Activated naive CD4-positive, alpha-beta T cell treated with anti-CD3 and anti-CD28 coated beads, Interleukin-2, amount 50 U/mL, for 72 hours (primary cell): ENCODE results near the gene CUEDC1. TPM values are rescaled to one million over a fixed set of nuclear protein-coding genes. Genes with fewer than 3 reads are reported as not detected.
A peak's percentile ranks its signal among the peaks of the same experiment; 100 is the strongest.
"Not testable (repeated sequence)": the region's sequence is repeated elsewhere in the genome, so short reads cannot be mapped to it uniquely, and the experiment has no call there.

Experiments
- ATAC-seq, 2 donors: fragments of 150-1000 bp; cut with Tn5 transposase; 2 replicates each; pipeline ENCODE4 v1.10.0; 2021; ENCODE audit warnings: mild to moderate bottlenecking in 2 of 2, moderate library complexity in 2 of 2
- DNase-seq, 2 donors: peaks; one replicate each; pipeline ENCODE4 v3.0.0; 2021 to 2022; ENCODE audit warnings: low spot score in 2 of 2
- H3K27ac Mint-ChIP-seq, 2 donors: one replicate each; pipeline ENCODE4 v1.8.0; 2022; ENCODE audit warnings: mild to moderate bottlenecking in 2 of 2, mixed read lengths in 2 of 2
- H3K36me3 Mint-ChIP-seq, 2 donors: one replicate each; pipeline ENCODE4 v1.8.0; 2022; ENCODE audit warnings: mixed read lengths in 2 of 2
- H3K9me3 Mint-ChIP-seq, 2 donors: one replicate each; pipeline ENCODE4 v1.8.0; 2022; ENCODE audit warnings: mixed read lengths in 2 of 2
- total RNA-seq, 2 donors: library from RNA; stranded (reverse); gene quantifications; one replicate each; pipeline ENCODE4 v1.2.3, GENCODE V29; 2022

CUEDC1 gene
- total RNA-seq, 2 donors from 2014 or later = 0.84 TPM; not detected in 1

DNA sequence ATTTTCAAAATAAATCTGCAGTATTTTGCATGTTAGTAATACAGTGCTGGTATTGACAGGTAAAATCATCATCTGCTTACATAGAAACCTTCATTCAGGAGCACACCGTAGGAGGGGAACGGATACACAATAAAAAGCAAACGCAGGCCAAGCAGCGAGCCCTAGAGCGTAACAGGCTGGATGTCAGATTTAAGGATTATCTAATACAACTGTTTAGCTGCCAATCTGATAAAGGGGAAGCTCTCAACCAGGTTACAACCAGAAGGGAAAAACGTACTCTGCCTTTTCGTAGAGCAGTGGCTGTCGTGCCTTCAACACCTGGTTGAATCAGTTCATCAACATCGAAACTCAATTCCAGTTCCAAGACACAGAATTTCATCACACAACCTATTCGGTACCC, 16.4 kb upstream of the CUEDC1 start:
- H3K9me3 Mint-ChIP-seq = no peaks in the 10 kb centered on the region
- H3K27ac Mint-ChIP-seq = no peak overlapping the region
- ATAC-seq = no peak
- H3K36me3 Mint-ChIP-seq = peaks cover 5 to 7% of the 10 kb centered on the region in 2 donors
- DNase-seq = no peak

DNA sequence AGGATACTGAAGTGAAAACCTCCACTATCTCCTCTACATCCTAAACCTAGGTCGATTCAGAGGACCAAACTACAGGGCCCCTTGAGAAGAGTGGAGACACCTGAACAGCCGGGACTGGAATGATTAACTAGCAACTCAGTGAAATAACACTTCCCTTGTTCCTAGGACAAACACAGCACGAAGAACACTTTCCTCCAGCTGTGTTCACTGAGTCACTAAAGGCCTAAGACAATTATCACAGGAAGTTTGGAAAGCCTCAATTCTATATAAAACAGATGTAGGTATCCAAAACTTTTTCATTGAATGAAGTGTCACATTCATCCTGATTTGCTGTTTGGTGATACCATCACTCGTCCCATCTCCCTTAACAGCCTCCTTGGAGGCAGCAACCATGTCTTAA, 15.5 kb upstream of the CUEDC1 start:
- H3K36me3 Mint-ChIP-seq = no peaks in the 10 kb centered on the region
- peak overlapping the region in 1 of 2 donors; percentile 60 for H3K27ac Mint-ChIP-seq
- ATAC-seq = no peak
- H3K9me3 Mint-ChIP-seq = no peaks in the 10 kb centered on the region
- no peak for DNase-seq

DNA sequence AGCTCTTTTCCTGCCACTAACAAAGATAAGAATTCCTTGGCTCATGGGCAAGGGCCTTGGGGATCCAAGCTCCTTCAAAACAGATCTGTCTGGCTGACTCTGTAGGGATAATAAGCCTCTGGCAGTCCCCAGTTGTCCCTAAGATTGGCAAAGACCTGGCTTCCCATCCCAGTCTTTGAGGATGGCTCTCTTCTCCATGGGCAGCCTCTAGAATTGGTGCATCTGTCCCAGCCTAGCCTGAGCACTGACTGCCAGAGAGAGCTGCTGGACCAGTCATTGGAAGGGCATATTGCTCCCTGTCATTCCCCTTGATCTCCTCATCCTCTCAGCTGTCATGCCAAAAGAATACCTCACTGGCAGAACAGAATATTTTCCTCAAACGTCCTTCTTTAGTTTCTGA, 13.2 kb upstream of the CUEDC1 start:
- Mint-ChIP-seq H3K9me3 (no peaks in the 10 kb centered on the region), H3K36me3 (no peaks in the 10 kb centered on the region), H3K27ac (peak overlapping the region in 1 of 2 donors; percentile 19)
- DNase-seq = no peak
- ATAC-seq = no peak

DNA sequence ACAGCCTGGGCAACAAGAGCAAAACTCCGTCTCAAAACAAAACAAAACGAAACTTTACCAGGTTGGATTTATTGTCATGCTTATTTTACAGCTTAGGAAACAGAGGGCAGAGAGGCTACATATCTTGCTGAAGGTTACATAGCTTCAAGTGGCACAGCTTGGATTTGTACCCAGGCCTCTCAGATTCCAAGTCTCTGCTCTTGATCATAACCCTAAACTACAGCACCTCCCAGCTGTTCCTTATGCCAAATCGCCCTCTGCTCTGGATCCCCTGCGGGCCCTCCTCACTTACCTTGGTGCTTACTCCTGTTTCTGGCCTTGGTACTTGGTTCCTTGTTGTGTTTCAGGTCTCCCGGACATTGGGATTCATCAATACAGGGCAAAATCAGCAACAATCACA, 11.7 kb upstream of the CUEDC1 start:
- Mint-ChIP-seq H3K36me3 (no peaks in the 10 kb centered on the region), H3K9me3 (no peaks in the 10 kb centered on the region), H3K27ac (no peak overlapping the region)
- DNase-seq = no peak
- ATAC-seq = no peak

DNA sequence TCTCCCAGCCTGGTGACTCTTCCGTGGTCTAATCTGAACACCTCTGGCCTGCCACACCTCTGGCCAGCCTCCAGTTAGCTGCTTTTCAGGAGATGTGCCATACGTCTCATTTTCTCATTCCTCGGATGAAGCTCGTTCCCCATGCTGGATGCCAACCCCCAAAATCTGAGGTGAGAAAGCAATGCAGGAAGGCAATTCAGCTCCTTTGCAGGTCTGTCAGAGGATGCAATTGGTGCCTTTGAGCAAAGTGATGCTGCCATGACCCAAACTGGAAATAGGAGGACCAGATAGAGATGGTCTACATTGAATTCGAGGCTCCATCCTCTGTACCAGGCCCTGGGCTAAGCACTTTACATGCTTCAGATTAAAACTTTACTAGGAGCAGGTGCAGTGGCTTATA, 11.0 kb upstream of the CUEDC1 start:
- no peak for ATAC-seq
- Mint-ChIP-seq H3K9me3 (no peaks in the 10 kb centered on the region), H3K27ac (no peak overlapping the region), H3K36me3 (no peaks in the 10 kb centered on the region)
- DNase-seq = no peak

DNA sequence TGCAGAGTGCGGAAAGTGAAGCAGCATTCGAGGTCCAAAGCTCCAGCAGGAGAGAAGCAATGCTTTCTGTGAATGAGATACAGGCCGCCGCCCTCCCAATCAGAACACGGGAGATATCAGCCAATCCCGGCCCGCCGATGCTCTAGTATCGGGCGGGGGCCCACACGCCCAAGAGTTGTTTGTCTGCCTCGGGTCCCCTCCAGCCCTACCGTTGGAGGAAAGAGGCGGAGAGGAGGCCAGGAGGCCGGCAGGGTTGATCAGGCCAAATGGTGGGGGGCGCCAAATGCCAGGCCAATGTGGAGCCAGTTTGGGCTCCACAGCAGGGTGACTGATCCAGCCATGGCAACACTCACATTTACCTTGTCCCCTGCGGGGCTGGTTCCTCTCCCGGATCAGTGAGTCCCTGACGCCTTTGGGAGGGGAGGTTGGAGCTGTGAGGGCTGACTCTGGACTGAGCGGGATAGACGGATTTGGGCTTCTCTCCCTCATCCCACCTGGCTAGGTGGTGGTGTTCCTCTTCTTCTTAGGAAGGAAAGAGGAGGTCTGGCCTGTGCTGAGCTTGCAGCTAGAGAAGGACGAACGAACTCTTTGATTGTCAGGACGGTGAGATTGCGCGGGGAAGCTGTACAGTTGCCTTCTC, 10.4 kb upstream of the CUEDC1 start:
- Mint-ChIP-seq H3K27ac (no peak overlapping the region), H3K9me3 (no peaks in the 10 kb centered on the region), H3K36me3 (no peaks in the 10 kb centered on the region)
- DNase-seq (no peak), ATAC-seq (no peak)

DNA sequence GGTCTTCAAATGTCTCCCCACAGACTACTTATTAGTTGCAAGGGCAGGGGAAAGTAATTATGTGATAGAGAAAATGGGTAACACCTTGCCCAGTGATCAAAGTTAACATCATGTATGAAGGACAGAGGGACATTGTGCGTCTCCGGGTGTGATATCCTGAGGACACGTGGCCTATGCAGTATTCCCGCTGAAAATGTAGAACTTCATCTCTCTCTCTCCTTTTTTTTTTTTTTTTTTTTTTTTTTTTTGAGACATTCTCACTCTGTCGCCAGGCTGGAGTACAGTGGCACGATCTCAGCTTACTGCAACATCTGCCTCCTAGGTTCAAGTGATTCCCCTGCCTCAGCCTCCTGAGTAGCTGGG, 7.9 kb upstream of the CUEDC1 start:
- no peak overlapping the region for H3K27ac Mint-ChIP-seq
- DNase-seq = no peak
- ATAC-seq = no peak
- H3K9me3 Mint-ChIP-seq = no peaks in the 10 kb centered on the region
- H3K36me3 Mint-ChIP-seq = no peaks in the 10 kb centered on the region

DNA sequence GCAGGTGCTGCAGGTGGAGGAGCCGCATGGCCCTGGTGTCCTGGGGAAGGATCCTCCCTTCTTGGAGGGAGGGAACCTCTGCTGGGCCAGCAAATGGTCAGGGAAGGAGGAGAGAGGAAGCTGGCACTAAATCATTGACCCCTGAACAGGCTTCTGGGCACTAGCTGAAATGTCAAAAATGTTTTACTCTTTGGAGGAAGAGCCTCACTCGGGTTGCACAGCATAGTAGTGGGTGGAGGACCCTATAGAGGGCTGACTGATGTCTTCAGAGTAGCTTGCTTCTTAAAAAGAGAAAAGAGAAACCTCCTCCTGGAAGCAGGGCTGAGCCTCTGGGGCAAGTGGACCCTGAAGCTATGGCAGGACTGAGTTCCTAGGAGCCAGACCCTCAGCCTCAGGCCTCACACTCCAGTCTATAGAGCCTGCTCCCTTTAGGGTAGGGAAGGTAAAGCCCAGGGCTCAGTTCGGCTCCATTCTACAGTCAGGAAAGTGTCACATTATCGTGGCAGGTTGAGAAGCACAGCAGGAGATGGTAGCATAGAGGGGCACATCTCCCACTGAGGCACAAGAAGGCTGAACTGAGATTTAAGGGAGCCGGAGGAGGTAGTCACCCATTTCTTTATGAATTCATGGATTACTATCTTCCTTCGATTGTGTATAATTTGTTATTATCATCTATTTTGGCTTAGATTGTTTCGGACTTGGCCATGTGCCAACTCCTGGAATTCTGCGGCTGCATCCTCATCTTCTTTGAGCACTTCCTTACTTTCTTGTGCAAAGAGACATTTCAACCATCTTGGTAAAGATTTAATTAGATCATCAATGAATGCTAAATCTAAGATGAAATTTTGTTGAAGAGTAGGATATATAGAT, 7.3 kb upstream of the CUEDC1 start:
- peak in 1 of 2 donors; percentile 20 for DNase-seq
- Mint-ChIP-seq H3K36me3 (no peaks in the 10 kb centered on the region), H3K9me3 (no peaks in the 10 kb centered on the region), H3K27ac (no peak overlapping the region)
- ATAC-seq = no peak

DNA sequence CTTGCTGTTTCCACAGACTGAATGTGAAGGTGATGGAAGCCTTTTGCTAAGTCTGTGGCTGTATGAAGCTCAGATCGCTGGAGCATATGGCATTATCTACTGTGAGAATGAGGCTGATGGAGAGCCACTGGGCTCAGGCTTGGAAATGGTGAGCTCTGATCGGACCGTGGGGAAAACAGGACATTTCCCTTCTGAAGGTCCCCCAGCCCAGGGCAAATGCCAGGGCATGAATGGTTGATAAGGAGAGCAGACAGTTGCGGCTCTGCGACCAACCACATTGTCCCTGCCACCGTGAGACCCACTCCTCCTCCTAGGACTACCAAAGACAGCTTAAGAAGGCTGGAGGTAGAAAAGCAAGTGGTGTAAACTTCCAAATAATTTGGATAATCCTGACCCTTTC, 4.7 kb upstream of the CUEDC1 start:
- DNase-seq = peak in 1 of 2 donors; percentile 3
- H3K27ac Mint-ChIP-seq = no peak overlapping the region
- no peaks in the 10 kb centered on the region for H3K36me3 Mint-ChIP-seq
- H3K9me3 Mint-ChIP-seq = no peaks in the 10 kb centered on the region
- no peak for ATAC-seq

DNA sequence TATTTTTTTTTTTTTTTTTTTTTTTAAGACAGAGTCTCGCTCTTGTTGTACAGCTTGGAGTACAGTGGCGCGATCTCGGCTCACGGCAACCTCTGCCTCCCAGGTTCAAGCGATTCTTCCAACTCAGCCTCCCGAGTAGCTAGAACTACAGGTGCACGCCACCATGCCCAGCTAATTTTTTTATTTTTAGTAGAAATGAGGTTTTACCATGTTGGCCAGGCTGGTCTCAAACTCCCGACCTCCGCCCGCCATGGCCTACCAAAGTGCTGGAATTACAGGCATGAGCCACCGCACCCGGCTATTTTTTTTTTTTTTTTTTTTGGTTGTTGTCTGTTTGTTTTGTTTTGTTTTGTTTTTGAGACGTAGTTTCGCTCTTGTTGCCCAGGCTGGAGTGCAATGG, 3.2 kb upstream of the CUEDC1 start:
- H3K27ac Mint-ChIP-seq, ATAC-seq, H3K9me3 Mint-ChIP-seq, H3K36me3 Mint-ChIP-seq: not testable (repeated sequence)
- DNase-seq = peak in 1 of 2 donors; percentile 20

DNA sequence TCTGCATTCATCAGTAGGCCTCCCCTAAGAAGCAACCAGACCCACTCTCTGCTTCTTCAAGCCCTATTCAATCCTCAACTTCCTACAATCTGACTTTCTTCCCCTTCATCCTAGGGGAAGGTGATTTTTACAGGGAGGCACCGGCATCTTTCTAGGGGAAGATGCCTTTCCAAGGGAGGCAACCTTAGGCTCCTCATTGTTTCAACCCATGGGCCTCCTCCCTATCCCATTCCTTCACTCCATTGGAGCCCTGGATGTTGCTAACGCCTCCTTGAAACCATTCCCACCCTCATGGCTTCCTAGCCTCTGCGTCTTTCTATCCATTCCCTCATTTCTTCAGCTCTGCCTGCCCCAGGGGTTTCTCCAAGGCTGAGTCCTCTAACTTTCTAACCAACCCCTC, 2.7 kb upstream of the CUEDC1 start:
- DNase-seq (no peak), ATAC-seq (no peak)
- no peak overlapping the region for H3K27ac Mint-ChIP-seq
- no peaks in the 10 kb centered on the region for H3K9me3 Mint-ChIP-seq
- H3K36me3 Mint-ChIP-seq = no peaks in the 10 kb centered on the region

DNA sequence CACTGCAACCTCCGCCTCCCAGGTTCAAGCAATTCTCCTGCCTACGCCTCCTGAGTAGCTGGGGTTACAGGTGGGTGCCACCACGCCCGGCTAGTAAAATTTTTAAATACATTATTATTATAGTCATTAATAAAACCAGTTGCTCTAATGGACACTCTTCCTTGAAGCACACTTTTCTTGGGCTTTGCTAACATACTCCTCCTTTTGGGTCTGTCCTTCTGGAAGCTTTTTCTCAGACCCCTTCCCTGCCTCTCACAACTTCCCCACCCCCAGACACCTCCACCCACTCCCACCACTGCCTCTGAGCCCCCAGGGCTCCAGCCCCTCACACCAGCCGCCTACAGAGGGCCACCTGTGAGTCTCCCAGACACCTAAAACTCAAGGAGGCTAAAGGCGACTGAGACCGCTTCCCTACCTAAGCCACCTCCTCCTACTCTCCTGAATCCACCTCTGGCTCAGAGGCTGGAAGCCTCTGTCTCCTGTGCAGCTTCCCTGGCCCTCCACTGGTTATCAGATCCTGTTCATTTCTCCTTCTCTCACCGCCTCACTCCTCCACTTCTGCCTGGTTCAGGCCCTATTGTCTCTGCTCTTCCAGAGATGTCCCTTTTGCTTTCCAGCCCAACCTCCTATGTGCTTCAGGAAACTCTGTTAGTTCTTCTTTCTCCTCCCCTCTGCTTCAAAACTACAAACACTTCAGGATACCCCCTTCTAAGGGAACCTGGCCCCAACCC, 2.1 kb upstream of the CUEDC1 start:
- H3K9me3 Mint-ChIP-seq = no peaks in the 10 kb centered on the region
- no peaks in the 10 kb centered on the region for H3K36me3 Mint-ChIP-seq
- peak in 1 of 2 donors; percentile 14 for DNase-seq
- ATAC-seq = no peak
- H3K27ac Mint-ChIP-seq = no peak overlapping the region

DNA sequence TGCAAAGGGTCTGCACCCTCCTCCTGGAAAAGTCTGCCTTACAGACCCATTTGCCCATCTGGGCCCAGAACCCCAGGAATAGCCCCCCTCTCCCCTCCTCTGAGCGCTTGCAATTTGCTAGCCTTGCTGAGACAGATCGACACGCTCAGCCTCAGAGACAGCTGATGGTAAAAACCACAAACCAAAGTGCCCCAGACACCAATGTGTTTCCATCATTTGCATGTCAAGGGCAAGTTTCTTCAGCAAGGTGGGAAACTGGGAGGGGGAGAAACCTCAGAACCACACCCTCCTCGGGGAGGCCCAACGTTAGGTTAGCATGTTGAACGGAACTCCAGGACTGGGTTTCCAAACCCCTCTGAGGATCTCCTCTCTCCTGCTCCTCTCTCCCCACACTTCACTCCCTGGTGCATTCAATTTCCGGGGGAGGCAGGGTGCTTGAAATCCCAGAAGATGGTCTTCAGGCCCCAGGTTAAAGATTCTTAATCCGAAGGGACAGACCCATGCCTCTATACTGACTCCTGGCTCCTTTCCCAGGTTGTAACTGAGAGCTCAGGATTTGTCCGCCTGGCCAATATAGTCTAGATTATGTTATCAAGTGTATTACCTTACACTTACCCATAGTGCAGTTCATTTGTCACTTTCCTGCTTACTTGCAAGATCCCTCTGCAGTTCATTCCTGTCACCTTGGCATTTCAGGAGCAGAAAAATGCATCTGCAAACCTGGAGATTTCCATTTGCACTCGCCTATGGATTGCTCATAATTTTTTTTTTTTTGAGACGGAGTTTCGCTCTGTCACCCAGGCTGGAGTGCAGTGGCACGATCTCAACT, 1.3 kb upstream of the CUEDC1 start:
- H3K9me3 Mint-ChIP-seq = no peaks in the 10 kb centered on the region
- DNase-seq (peak; percentile 15 to 56), ATAC-seq (peak; percentile 46 to 70)
- H3K27ac Mint-ChIP-seq = no peak overlapping the region
- H3K36me3 Mint-ChIP-seq = no peaks in the 10 kb centered on the region

DNA sequence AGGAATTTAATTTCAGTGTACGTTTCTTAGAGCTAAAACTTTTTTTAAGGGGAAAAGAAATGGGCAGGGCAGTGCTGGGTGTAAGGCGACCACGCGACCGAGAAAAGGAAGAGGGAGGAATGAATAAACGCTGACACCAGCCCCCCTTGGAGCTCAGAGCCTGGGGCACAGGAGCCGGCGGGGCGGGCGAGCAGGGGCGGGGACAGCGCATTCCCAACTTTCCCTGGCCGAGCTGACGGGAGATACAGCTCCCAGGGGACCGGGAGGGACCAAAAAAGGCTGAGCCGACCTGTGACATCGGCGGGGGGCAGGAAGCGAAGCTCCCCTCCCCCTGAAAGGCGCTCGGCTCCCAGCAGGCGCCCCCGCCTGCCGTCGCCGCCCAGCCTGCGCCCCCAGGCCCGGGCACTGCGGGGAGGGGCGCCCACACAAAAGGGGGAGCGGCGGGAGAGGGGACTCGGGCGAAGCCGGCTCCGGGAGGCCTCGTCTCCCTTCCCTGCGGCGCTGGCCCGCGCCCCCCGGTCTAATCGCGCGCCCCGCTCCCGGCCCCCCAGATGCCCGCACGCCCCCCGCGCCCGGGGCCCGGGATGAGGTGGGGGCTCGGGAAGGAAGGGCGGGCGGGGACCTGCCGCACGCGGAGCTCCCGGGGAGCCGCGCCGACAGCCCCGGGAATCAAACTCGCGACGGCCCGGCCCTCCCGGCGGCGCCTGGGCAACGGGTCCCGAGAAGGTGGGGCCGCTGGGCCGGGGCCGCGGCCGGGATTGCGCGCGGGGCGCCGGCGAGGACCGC, 622 bp downstream of the CUEDC1 start:
- ATAC-seq (peak in 1 of 2 donors; percentile 42), DNase-seq (peak in 1 of 2 donors; percentile 13)
- H3K36me3 Mint-ChIP-seq = no peaks in the 10 kb centered on the region
- H3K27ac Mint-ChIP-seq = no peak overlapping the region
- H3K9me3 Mint-ChIP-seq = no peaks in the 10 kb centered on the region

DNA sequence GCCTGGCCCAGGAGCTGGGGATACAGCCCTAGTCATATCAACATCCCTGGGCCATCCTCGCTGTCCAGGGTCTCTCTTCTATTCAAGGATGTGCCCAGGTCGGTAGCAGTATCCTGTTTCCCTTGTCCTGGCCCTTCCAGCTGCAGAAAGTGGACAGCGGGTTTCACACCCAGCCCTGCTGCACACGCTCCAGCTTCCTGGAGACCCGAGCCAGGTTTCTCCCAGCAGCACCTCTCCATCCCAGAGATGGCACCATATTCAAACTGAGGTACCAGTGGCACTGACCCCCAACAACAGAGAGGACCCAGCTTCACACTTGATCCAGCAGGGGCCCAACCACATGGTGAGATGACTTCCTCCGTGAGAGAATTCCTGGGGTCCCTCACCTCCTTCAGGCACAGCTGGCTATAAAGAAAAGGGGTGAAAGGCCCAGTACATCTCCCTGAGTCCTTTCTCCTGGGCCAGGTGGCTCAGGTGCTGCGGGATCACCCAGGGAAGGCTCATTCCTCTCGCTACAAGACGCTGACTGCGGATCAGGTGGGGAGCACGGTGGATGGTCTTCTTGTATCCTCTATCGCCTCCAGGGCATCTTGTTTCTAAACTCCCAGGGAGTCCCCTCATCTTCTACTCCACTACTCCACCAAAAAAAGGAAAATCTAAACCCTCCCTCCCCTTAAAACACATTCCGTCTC, 1.4 kb downstream of the CUEDC1 start:
- H3K27ac Mint-ChIP-seq = no peak overlapping the region
- H3K36me3 Mint-ChIP-seq = no peaks in the 10 kb centered on the region
- ATAC-seq (no peak), DNase-seq (no peak)
- no peaks in the 10 kb centered on the region for H3K9me3 Mint-ChIP-seq
